ENCODE data around the gene KCNJ16.

- TF ChIP-seq, protein P1, sequence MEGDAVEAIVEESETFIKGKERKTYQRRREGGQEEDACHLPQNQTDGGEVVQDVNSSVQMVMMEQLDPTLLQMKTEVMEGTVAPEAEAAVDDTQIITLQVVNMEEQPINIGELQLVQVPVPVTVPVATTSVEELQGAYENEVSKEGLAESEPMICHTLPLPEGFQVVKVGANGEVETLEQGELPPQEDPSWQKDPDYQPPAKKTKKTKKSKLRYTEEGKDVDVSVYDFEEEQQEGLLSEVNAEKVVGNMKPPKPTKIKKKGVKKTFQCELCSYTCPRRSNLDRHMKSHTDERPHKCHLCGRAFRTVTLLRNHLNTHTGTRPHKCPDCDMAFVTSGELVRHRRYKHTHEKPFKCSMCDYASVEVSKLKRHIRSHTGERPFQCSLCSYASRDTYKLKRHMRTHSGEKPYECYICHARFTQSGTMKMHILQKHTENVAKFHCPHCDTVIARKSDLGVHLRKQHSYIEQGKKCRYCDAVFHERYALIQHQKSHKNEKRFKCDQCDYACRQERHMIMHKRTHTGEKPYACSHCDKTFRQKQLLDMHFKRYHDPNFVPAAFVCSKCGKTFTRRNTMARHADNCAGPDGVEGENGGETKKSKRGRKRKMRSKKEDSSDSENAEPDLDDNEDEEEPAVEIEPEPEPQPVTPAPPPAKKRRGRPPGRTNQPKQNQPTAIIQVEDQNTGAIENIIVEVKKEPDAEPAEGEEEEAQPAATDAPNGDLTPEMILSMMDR (IDR thresholded peaks at IDR 0.05): no peak
- no peak for TF ChIP-seq POLR2A (IDR thresholded peaks at IDR 0.05)
Measured at GRCh38 chr17:70114405-70114804, 39.4 kb downstream of the KCNJ16 start.
